HepG2 (cell line): ENCODE measurements around the gene KLHL36. TPM values are rescaled to one million over a fixed set of nuclear protein-coding genes. Genes with fewer than 3 reads are reported as not detected.

Experiments used
- AKAP8 ChIP-seq: sonication (generic); formaldehyde crosslinking; IDR thresholded peaks from 2 replicates; pipeline ENCODE4 v1.5.1; 2020; ENCODE audit warnings: mild to moderate bottlenecking, missing genetic modification reagents
- CEBPB ChIP-seq: IDR thresholded peaks from 2 replicates; pipeline ENCODE4 v1.6.1; 2011; ENCODE audit warnings: low read depth, low read length, improper control_type of control experiment, borderline replicate concordance
- CENPBD1 ChIP-seq: sonication (generic); formaldehyde crosslinking; IDR thresholded peaks from 2 replicates; pipeline ENCODE4 v1.8.0; 2022; ENCODE audit warnings: missing genetic modification reagents, low read depth, mild to moderate bottlenecking, borderline replicate concordance
- ELF3 ChIP-seq: IDR thresholded peaks from 2 replicates; pipeline ENCODE4 v1.6.1; 2016; ENCODE audit warnings: missing genetic modification reagents, missing compliant biosample characterization
- HHEX ChIP-seq: IDR thresholded peaks from 2 replicates; pipeline ENCODE4 v1.6.1; 2016; ENCODE audit warnings: control low read depth
- HMGXB4 ChIP-seq, 2 experiments: sonication (generic) in 1 of 2; formaldehyde crosslinking in 1 of 2; IDR thresholded peaks; 2 replicates each; pipeline versions ENCODE4 v1.4.0 to v1.6.1; 2018 to 2020; ENCODE audit warnings: missing genetic modification reagents in 2 of 2, borderline replicate concordance in 1 of 2, low read depth in 1 of 2, mild to moderate bottlenecking in 1 of 2, missing biosample characterization in 1 of 2
- MEF2D ChIP-seq: sonication (generic); formaldehyde crosslinking; IDR thresholded peaks from 2 replicates; pipeline ENCODE4 v1.5.1; 2020; ENCODE audit warnings: mild to moderate bottlenecking, missing genetic modification reagents
- NFRKB ChIP-seq: fragments of 450-650 bp; IDR thresholded peaks from 2 replicates; pipeline ENCODE4 v1.6.1; 2017
- PCBP1 ChIP-seq: fragments of 200-400 bp; formaldehyde crosslinking; IDR thresholded peaks from 2 replicates; pipeline ENCODE4 v1.6.1; 2017; ENCODE audit warnings: mild to moderate bottlenecking, low read depth, low read length, borderline replicate concordance
- PREB ChIP-seq: sonication (generic); formaldehyde crosslinking; IDR thresholded peaks from 2 replicates; pipeline ENCODE4 v1.4.0; 2020; ENCODE audit warnings: missing genetic modification reagents
- RNF219 ChIP-seq: sonication (generic); formaldehyde crosslinking; IDR thresholded peaks from 2 replicates; pipeline ENCODE4 v1.5.0; 2020; ENCODE audit warnings: mild to moderate bottlenecking, missing genetic modification reagents
- SRSF4 ChIP-seq: fragments of 200-400 bp; formaldehyde crosslinking; IDR thresholded peaks from one replicate; pipeline ENCODE4 v1.6.1; 2018; ENCODE audit warnings: mild to moderate bottlenecking, low read depth, low read length, moderate library complexity; ENCODE audit not compliant: poor library complexity, severe bottlenecking
- SRY ChIP-seq: sonication (generic); formaldehyde crosslinking; IDR thresholded peaks from 2 replicates; pipeline ENCODE4 v1.8.0; 2022; ENCODE audit warnings: mild to moderate bottlenecking, missing genetic modification reagents
- TAF15 ChIP-seq: fragments of 200-400 bp; formaldehyde crosslinking; IDR thresholded peaks from one replicate; pipeline ENCODE4 v1.6.1; 2018; ENCODE audit warnings: mild to moderate bottlenecking, low read depth, low read length; ENCODE audit not compliant: poor library complexity, severe bottlenecking
- ZFYVE20 ChIP-seq: sonication (generic); formaldehyde crosslinking; IDR thresholded peaks from 2 replicates; pipeline ENCODE4 v1.8.0; 2023; ENCODE audit warnings: low read depth, mild to moderate bottlenecking, moderate library complexity, missing genetic modification reagents, borderline replicate concordance
- ZKSCAN5 ChIP-seq: sonication (generic); formaldehyde crosslinking; IDR thresholded peaks from 2 replicates; pipeline ENCODE4 v1.5.1; 2020; ENCODE audit warnings: mild to moderate bottlenecking, missing genetic modification reagents
- ZNF180 ChIP-seq: sonication (generic); formaldehyde crosslinking; IDR thresholded peaks from 2 replicates; pipeline ENCODE4 v1.4.0; 2020; ENCODE audit warnings: low read depth, missing genetic modification reagents, borderline replicate concordance
- ZNF275 ChIP-seq: sonication (generic); formaldehyde crosslinking; IDR thresholded peaks from 2 replicates; pipeline ENCODE4 v1.8.0; 2022; ENCODE audit warnings: missing genetic modification reagents, mild to moderate bottlenecking, inconsistent platforms, borderline replicate concordance
- ZNF326 ChIP-seq: sonication (generic); formaldehyde crosslinking; IDR thresholded peaks from 2 replicates; pipeline ENCODE4 v1.4.0; 2020; ENCODE audit warnings: missing genetic modification reagents, borderline replicate concordance
- ZNF747 ChIP-seq: sonication (generic); formaldehyde crosslinking; IDR thresholded peaks from 2 replicates; pipeline ENCODE4 v1.8.1; 2023; ENCODE audit warnings: missing genetic modification reagents, mild to moderate bottlenecking, borderline replicate concordance
- ZNF780A ChIP-seq: sonication (generic); formaldehyde crosslinking; IDR thresholded peaks from 2 replicates; pipeline ENCODE4 v1.8.0; 2022; ENCODE audit warnings: mild to moderate bottlenecking, missing genetic modification reagents, moderate library complexity
- ZNF839 ChIP-seq: sonication (generic); formaldehyde crosslinking; IDR thresholded peaks from 2 replicates; pipeline ENCODE4 v1.4.0; 2020; ENCODE audit warnings: missing genetic modification reagents, mild to moderate bottlenecking, borderline replicate concordance
- polyA plus RNA-seq, 8 experiments: library from polyadenylated mRNA; depleted of rRNA in 3 of 8; stranded (reverse) in 7 of 8; unstranded in 1 of 8; fragments of >200 nt; fragmentation: Illumina TruSeq in 4 of 8; extraction: Trizol in 4 of 8; gene quantifications; 2 replicates each; pipeline versions ENCODE4 v1.2.1 to v1.2.3, GENCODE V29; 2011 to 2016; ENCODE audit warnings: low read depth in 4 of 8, missing spikeins in 1 of 8, mixed read lengths in 1 of 8; ENCODE audit not compliant: insufficient read depth in 1 of 8
- total RNA-seq, 5 experiments: library from RNA; depleted of rRNA; stranded (reverse); fragments of >200 nt; fragmentation: Illumina TruSeq; extraction: Trizol; gene quantifications; 2 replicates each; pipeline ENCODE4 v1.2.3, GENCODE V29; 2016; ENCODE audit warnings: low read depth in 1 of 5

The KLHL36 gene
- total and polyA plus RNA-seq, 2 of the 13 experiments (the other 11 are each of a cell fraction or from before 2014, with no cell fraction given): 24.3 to 26.0 TPM

GRCh38 chr16:84699712-84700445 is 51.6 kb downstream of the KLHL36 start, which contains the start of gene USP10 (continued):
- no peak for TF ChIP-seq ZNF275 (CRISPR knock-in tag)
- no peak for TF ChIP-seq NFRKB
- no peak for TF ChIP-seq ZNF780A (CRISPR knock-in tag)
- no peak for TF ChIP-seq PCBP1
- TF ChIP-seq ZNF839 (CRISPR knock-in tag): no peak
- TF ChIP-seq SRSF4: no peak
- no peak for TF ChIP-seq ZNF180 (CRISPR knock-in tag)
- TF ChIP-seq MEF2D (CRISPR knock-in tag): no peak
- no peak; the same call in none of the 2 replicates for TF ChIP-seq SRY (CRISPR knock-in tag)
- TF ChIP-seq CENPBD1 (CRISPR knock-in tag): no peak; the same call in 1 of the 2 replicates
- TF ChIP-seq RNF219 (CRISPR knock-in tag): no peak; the same call in 1 of the 2 replicates
- no peak for TF ChIP-seq PREB (CRISPR knock-in tag)
- TF ChIP-seq AKAP8: no peak
- no peak for TF ChIP-seq ZFYVE20
- TF ChIP-seq ZKSCAN5 (CRISPR knock-in tag): no peak
- peak; percentile 62 to 88; a peak in 3 of 4 replicates for TF ChIP-seq HMGXB4 (CRISPR knock-in tag; IDR thresholded peaks at IDR 0.05; ENCODE audit: borderline replicate concordance in 1 of 2, low read depth in 1 of 2)
- TF ChIP-seq ZNF747: peak; percentile 60; the same call in 1 of the 2 replicates
- TF ChIP-seq TAF15: no peak
- no peak for TF ChIP-seq ZNF326 (CRISPR knock-in tag)
- TF ChIP-seq HHEX (CRISPR knock-in tag): no peak
- TF ChIP-seq CEBPB: no peak
- TF ChIP-seq ELF3: peak; percentile 56
